ENCODE data around the gene HDHD5. TPM values are rescaled to one million over a fixed set of nuclear protein-coding genes. Genes with fewer than 3 reads are reported as not detected.

The HDHD5 gene
- total RNA-seq, 1 donor from 2014 or later = 30.7 TPM

- Mint-ChIP-seq H3K27ac (ENCODE audit: unreplicated experiment) (no peak overlapping the region), H3K4me1 (ENCODE audit: unreplicated experiment) (peaks cover 3% of the 10 kb centered on the region), H3K4me3 (ENCODE audit: unreplicated experiment) (no peak overlapping the region), H3K9me3 (ENCODE audit: unreplicated experiment) (no peaks in the 10 kb centered on the region), H3K36me3 (ENCODE audit: unreplicated experiment) (no peaks in the 10 kb centered on the region), H3K27me3 (ENCODE audit: unreplicated experiment) (peaks cover 17% of the 10 kb centered on the region)
- DNase-seq (ENCODE audit: extremely low spot score, unreplicated experiment) = no peak
- no peak for TF ChIP-seq CTCF (IDR thresholded peaks at IDR 0.05)
These were observed 42.3 kb downstream of the HDHD5 start for GRCh38 chr22:17116572-17117330.

- H3K27ac Mint-ChIP-seq (ENCODE audit: unreplicated experiment) = no peak overlapping the region
- no peaks in the 10 kb centered on the region for H3K9me3 Mint-ChIP-seq (ENCODE audit: unreplicated experiment)
- no peaks in the 10 kb centered on the region for H3K4me1 Mint-ChIP-seq (ENCODE audit: unreplicated experiment)
- H3K27me3 Mint-ChIP-seq (ENCODE audit: unreplicated experiment) = peaks cover 16% of the 10 kb centered on the region
- no peak overlapping the region for H3K4me3 Mint-ChIP-seq (ENCODE audit: unreplicated experiment)
- no peak for DNase-seq (ENCODE audit: extremely low spot score, unreplicated experiment)
- no peaks in the 10 kb centered on the region for H3K36me3 Mint-ChIP-seq (ENCODE audit: unreplicated experiment)
- TF ChIP-seq CTCF (IDR thresholded peaks at IDR 0.05) = no peak
These were observed 43.0 kb downstream of the HDHD5 start for GRCh38 chr22:17115945-17116565.

- H3K9me3 Mint-ChIP-seq (ENCODE audit: unreplicated experiment) = no peaks in the 10 kb centered on the region
- H3K36me3 Mint-ChIP-seq (ENCODE audit: unreplicated experiment) = no peaks in the 10 kb centered on the region
- no peak overlapping the region for H3K4me3 Mint-ChIP-seq (ENCODE audit: unreplicated experiment)
- no peak for DNase-seq (ENCODE audit: extremely low spot score, unreplicated experiment)
- H3K27ac Mint-ChIP-seq (ENCODE audit: unreplicated experiment) = no peak overlapping the region
- peaks cover 16% of the 10 kb centered on the region for H3K27me3 Mint-ChIP-seq (ENCODE audit: unreplicated experiment)
- H3K4me1 Mint-ChIP-seq (ENCODE audit: unreplicated experiment) = no peaks in the 10 kb centered on the region
- TF ChIP-seq CTCF (IDR thresholded peaks at IDR 0.05) = no peak
These were observed 43.8 kb downstream of the HDHD5 start for GRCh38 chr22:17115236-17115635.

GRCh38 chr22:17114898-17115235 is 44.2 kb downstream of the HDHD5 start:
- Mint-ChIP-seq H3K4me3 (ENCODE audit: unreplicated experiment) (no peak overlapping the region), H3K27me3 (ENCODE audit: unreplicated experiment) (peaks cover 16% of the 10 kb centered on the region), H3K4me1 (ENCODE audit: unreplicated experiment) (no peaks in the 10 kb centered on the region), H3K9me3 (ENCODE audit: unreplicated experiment) (no peaks in the 10 kb centered on the region), H3K36me3 (ENCODE audit: unreplicated experiment) (peaks cover 1% of the 10 kb centered on the region), H3K27ac (ENCODE audit: unreplicated experiment) (no peak overlapping the region)
- no peak for DNase-seq (ENCODE audit: extremely low spot score, unreplicated experiment)
- TF ChIP-seq CTCF (IDR thresholded peaks at IDR 0.05) = no peak

- no peaks in the 10 kb centered on the region for H3K4me1 Mint-ChIP-seq (ENCODE audit: unreplicated experiment)
- peaks cover 16% of the 10 kb centered on the region for H3K27me3 Mint-ChIP-seq (ENCODE audit: unreplicated experiment)
- no peak overlapping the region for H3K4me3 Mint-ChIP-seq (ENCODE audit: unreplicated experiment)
- TF ChIP-seq CTCF (IDR thresholded peaks at IDR 0.05) = no peak
- H3K36me3 Mint-ChIP-seq (ENCODE audit: unreplicated experiment) = peaks cover 3% of the 10 kb centered on the region
- H3K27ac Mint-ChIP-seq (ENCODE audit: unreplicated experiment) = no peak overlapping the region
- DNase-seq (ENCODE audit: extremely low spot score, unreplicated experiment) = no peak
- no peaks in the 10 kb centered on the region for H3K9me3 Mint-ChIP-seq (ENCODE audit: unreplicated experiment)
These were observed 44.7 kb downstream of the HDHD5 start for GRCh38 chr22:17114173-17114897.
